PC-9 (cell line): ENCODE results near the gene MTO1. TPM values are rescaled to one million over a fixed set of nuclear protein-coding genes. Genes with fewer than 3 reads are reported as not detected.
A peak's percentile ranks its signal among the peaks of the same experiment; 100 is the strongest.

Experiments
- BruUV-seq: library from RNA; stranded (reverse); fragments of 400-500 nt; replicated peaks from 2 replicates; lab custom pipeline; 2021; lab: Mats Ljungman, UMichigan
- CTCF ChIA-PET: fragments of 300-600 bp; sonication (Branson Sonifier 250); formaldehyde crosslinking; loops from one replicate; lab custom pipeline; 2022; ENCODE audit warnings: antibody characterized with exemption; lab: Charles Lee
- POLR2A ChIA-PET: fragments of 300-600 bp; sonication (Branson Sonifier 250); formaldehyde crosslinking; loops from one replicate; lab custom pipeline; 2022; ENCODE audit warnings: antibody characterized with exemption; ENCODE audit not compliant: unreplicated experiment; lab: Charles Lee
- DNase-seq, 2 experiments: peaks; one replicate each; pipeline versions ENCODE4 v3.0.0 to v3.0.0-alpha.2; 2015 to 2022; ENCODE audit warnings: mixed read lengths in 1 of 2
- H2AFZ ChIP-seq: fragments of 200-600 bp; sonication (generic); 2 replicates; pipeline ENCODE4 v1.8.1; 2017; ENCODE audit warnings: antibody characterized with exemption
- H3F3A ChIP-seq: fragments of 200-600 bp; sonication (generic); 2 replicates; pipeline ENCODE4 v1.8.1; 2017; ENCODE audit warnings: antibody characterized with exemption, mild to moderate bottlenecking, low read depth; ENCODE audit not compliant: insufficient read depth
- H3K27ac ChIP-seq: fragments of 200-600 bp; sonication (generic); 2 replicates; pipeline ENCODE4 v1.6.1; 2016; ENCODE audit warnings: mixed run types
- H3K27me3 ChIP-seq: fragments of 200-600 bp; sonication (generic); 2 replicates; pipeline ENCODE4 v1.6.1; 2016; ENCODE audit warnings: low read depth, mixed run types; ENCODE audit not compliant: insufficient read depth
- H3K36me3 ChIP-seq: fragments of 200-600 bp; sonication (generic); 2 replicates; pipeline ENCODE4 v1.6.1; 2016; ENCODE audit warnings: low read depth, mixed run types
- H3K4me1 ChIP-seq: fragments of 200-600 bp; sonication (generic); replicated peaks from 2 replicates; pipeline ENCODE4 v1.6.1; 2016; ENCODE audit warnings: mixed run types; ENCODE audit not compliant: insufficient read depth
- H3K4me2 ChIP-seq: fragments of 200-600 bp; sonication (generic); 2 replicates; pipeline ENCODE4 v1.6.1; 2017; ENCODE audit warnings: mixed run types
- H3K4me3 ChIP-seq: fragments of 200-600 bp; sonication (generic); 2 replicates; pipeline ENCODE4 v1.6.1; 2016; ENCODE audit warnings: mixed run types
- H3K79me2 ChIP-seq: fragments of 200-600 bp; sonication (generic); 2 replicates; pipeline ENCODE4 v1.6.1; 2017; ENCODE audit warnings: low read depth, mixed run types
- H3K9me2 ChIP-seq: fragments of 200-600 bp; sonication (generic); 2 replicates; pipeline ENCODE4 v1.8.1; 2017; ENCODE audit warnings: mild to moderate bottlenecking; ENCODE audit not compliant: insufficient read depth
- H3K9me3 ChIP-seq: fragments of 200-600 bp; sonication (generic); 2 replicates; pipeline ENCODE4 v1.8.1; 2016; ENCODE audit warnings: low read depth; ENCODE audit not compliant: insufficient read depth
- H4K20me1 ChIP-seq: fragments of 200-600 bp; sonication (generic); 2 replicates; pipeline ENCODE4 v1.8.1; 2017; ENCODE audit not compliant: insufficient read depth
- EZH2 ChIP-seq: fragments of 200-600 bp; sonication (generic); IDR thresholded peaks from 2 replicates; pipeline ENCODE4 v1.8.0; 2017; ENCODE audit warnings: antibody characterized with exemption, low read depth
- intact Hi-C: fragments of 100-400 bp; cut with micrococcal nuclease; formaldehyde crosslinking; loops from one replicate; pipeline ENCODE4 v1.10.0; 2022; ENCODE audit not compliant: unreplicated experiment
- total RNA-seq: library from RNA; stranded (reverse); gene quantifications from 2 replicates; pipeline ENCODE4 v1.2.3, GENCODE V29; 2021
- TF ChIP-seq, protein P1 (sequence below): fragments of 200-600 bp; sonication (generic); conservative IDR thresholded peaks from 2 replicates; pipeline ENCODE4 v1.6.1; 2017; ENCODE audit warnings: mixed run types, antibody characterized with exemption, mild to moderate bottlenecking, moderate library complexity

The MTO1 gene
- total RNA-seq, 1 experiment from 2014 or later = 27.2 TPM

DNA sequence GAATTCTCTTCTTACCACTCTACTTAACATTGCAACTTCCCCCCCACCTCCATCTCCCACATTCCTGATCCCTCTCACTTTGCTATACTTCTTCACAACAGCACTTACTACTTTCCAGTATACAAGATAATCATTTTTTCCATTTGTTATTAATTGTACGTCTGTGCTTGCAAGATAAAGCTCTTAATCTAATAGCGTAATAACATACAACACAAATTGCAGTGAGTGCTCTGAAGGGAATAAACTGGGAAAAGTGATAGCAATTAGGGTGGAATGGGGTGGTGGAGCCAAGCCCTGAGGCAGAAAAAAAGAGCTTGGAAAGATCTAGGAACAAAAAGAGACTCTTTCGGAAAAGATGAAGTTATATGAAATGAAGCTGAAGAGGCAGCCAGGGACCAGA, 18.0 kb upstream of the MTO1 start:
- POLR2A ChIA-PET = interaction anchor here (0.6 kb wide), 2 partner anchors 9 to 67 kb away, joined by 5 to 8 read pairs; partner anchors contain the start of gene CGAS
- no TSS peak for BruUV-seq
- H3K4me3 ChIP-seq = no peak overlapping the region
- H3K9me3 ChIP-seq = no peaks in the 10 kb centered on the region
- intact Hi-C loops = no loop called here
- peaks cover 75% of the 10 kb centered on the region for H3K79me2 ChIP-seq
- peaks cover 32% of the 10 kb centered on the region for H3K36me3 ChIP-seq
- TF ChIP-seq, protein P1, sequence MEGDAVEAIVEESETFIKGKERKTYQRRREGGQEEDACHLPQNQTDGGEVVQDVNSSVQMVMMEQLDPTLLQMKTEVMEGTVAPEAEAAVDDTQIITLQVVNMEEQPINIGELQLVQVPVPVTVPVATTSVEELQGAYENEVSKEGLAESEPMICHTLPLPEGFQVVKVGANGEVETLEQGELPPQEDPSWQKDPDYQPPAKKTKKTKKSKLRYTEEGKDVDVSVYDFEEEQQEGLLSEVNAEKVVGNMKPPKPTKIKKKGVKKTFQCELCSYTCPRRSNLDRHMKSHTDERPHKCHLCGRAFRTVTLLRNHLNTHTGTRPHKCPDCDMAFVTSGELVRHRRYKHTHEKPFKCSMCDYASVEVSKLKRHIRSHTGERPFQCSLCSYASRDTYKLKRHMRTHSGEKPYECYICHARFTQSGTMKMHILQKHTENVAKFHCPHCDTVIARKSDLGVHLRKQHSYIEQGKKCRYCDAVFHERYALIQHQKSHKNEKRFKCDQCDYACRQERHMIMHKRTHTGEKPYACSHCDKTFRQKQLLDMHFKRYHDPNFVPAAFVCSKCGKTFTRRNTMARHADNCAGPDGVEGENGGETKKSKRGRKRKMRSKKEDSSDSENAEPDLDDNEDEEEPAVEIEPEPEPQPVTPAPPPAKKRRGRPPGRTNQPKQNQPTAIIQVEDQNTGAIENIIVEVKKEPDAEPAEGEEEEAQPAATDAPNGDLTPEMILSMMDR = no peak
- TF ChIP-seq EZH2 = no peak
- H3K27ac ChIP-seq = no peak overlapping the region
- H3K9me2 ChIP-seq = no peaks in the 10 kb centered on the region
- H3K4me1 ChIP-seq = no peaks in the 10 kb centered on the region
- H3F3A ChIP-seq = peaks cover 15% of the 10 kb centered on the region
- no peak overlapping the region for H2AFZ ChIP-seq
- no peaks in the 10 kb centered on the region for H3K27me3 ChIP-seq
- CTCF ChIA-PET = no interaction called here
- H4K20me1 ChIP-seq = no peaks in the 10 kb centered on the region
- H3K4me2 ChIP-seq = no peak overlapping the region
- no peak for DNase-seq

GRCh38 chr6:73451223-73452106, 10.1 kb upstream of the MTO1 start:
- no peak for TF ChIP-seq EZH2
- TF ChIP-seq, protein P1 = no peak
- H3K4me3 ChIP-seq = peak overlapping the region; percentile 92
- peaks cover 27% of the 10 kb centered on the region for H3K4me1 ChIP-seq
- no peaks in the 10 kb centered on the region for H3K27me3 ChIP-seq
- H2AFZ ChIP-seq = peak overlapping the region; percentile 99
- peaks cover 29% of the 10 kb centered on the region for H3F3A ChIP-seq
- ChIA-PET CTCF (no interaction called here), POLR2A (interaction anchor here (0.5 to 2.4 kb wide), 5 partner anchors 10 to 816 kb away, joined by 4 to 18 read pairs (median 5); partner anchors contain the start of gene MTO1)
- intact Hi-C loops = loop anchor here (2.0 kb wide), 1 partner anchor 201 kb away; the partner anchor contains the start of gene SLC17A5
- peak; percentile 38 to 43 for DNase-seq
- BruUV-seq = no TSS peak
- H3K9me3 ChIP-seq = no peaks in the 10 kb centered on the region
- H3K79me2 ChIP-seq = peaks cover 66% of the 10 kb centered on the region
- peaks cover 6% of the 10 kb centered on the region; the same call in 1 of the 2 replicates for H3K36me3 ChIP-seq
- no peaks in the 10 kb centered on the region for H3K9me2 ChIP-seq
- peak overlapping the region; percentile 74 for H3K27ac ChIP-seq
- no peaks in the 10 kb centered on the region for H4K20me1 ChIP-seq
- peak overlapping the region; percentile 92 for H3K4me2 ChIP-seq

- TF ChIP-seq, protein P1 = no peak
- TF ChIP-seq EZH2 = no peak
- peaks cover 27% of the 10 kb centered on the region for H3K4me1 ChIP-seq
- H3K27me3 ChIP-seq = no peaks in the 10 kb centered on the region
- intact Hi-C loops = no loop called here
- H3K4me2 ChIP-seq = peak within 1 kb of the TSS; percentile 92
- H3K36me3 ChIP-seq = peaks cover 2% of the 10 kb centered on the region; the same call in 1 of the 2 replicates
- ChIA-PET POLR2A (interaction anchor here (0.7 to 2.4 kb wide), 2 partner anchors 8 to 10 kb away, joined by 5 to 18 read pairs; partner anchors contain the start of gene MTO1), CTCF (no interaction called here)
- no peaks in the 10 kb centered on the region for H4K20me1 ChIP-seq
- DNase-seq = peak; percentile 73 to 79
- peaks cover 61% of the 10 kb centered on the region for H3K79me2 ChIP-seq
- H2AFZ ChIP-seq = peak within 1 kb of the TSS; percentile 99
- H3K27ac ChIP-seq = peak within 1 kb of the TSS; percentile 74
- no peaks in the 10 kb centered on the region for H3K9me3 ChIP-seq
- H3K9me2 ChIP-seq = no peaks in the 10 kb centered on the region
- H3F3A ChIP-seq = peaks cover 33% of the 10 kb centered on the region
- peak within 1 kb of the TSS; percentile 92 for H3K4me3 ChIP-seq
- no TSS peak for BruUV-seq
These were observed 9.5 kb upstream of the MTO1 start, which contains the start of gene CGAS for GRCh38 chr6:73452107-73452461. CGAS (minus strand) TSS chr6:73452297; CDS start chr6:73452181, 116 bp downstream.
